Right hindlimb (tissue), 1 donor: ENCODE data around the gene USP49.
"Not testable (repeated sequence)": the region's sequence is repeated elsewhere in the genome, so short reads cannot be mapped to it uniquely, and the experiment has no call there.

ENCODE experiments used
- DNase-seq: peaks from one replicate; pipeline ENCODE4 v3.0.0-alpha.2; 2018

The USP49 gene

GRCh38 chr6:41778895-41779294 is 116.3 kb downstream of the USP49 start:
- no peak for DNase-seq

GRCh38 chr6:41777551-41778285 is 117.5 kb downstream of the USP49 start:
- no peak for DNase-seq

- DNase-seq, result no peak
Observed at GRCh38 chr6:41775293-41775882, 119.8 kb downstream of the USP49 start.

DNA sequence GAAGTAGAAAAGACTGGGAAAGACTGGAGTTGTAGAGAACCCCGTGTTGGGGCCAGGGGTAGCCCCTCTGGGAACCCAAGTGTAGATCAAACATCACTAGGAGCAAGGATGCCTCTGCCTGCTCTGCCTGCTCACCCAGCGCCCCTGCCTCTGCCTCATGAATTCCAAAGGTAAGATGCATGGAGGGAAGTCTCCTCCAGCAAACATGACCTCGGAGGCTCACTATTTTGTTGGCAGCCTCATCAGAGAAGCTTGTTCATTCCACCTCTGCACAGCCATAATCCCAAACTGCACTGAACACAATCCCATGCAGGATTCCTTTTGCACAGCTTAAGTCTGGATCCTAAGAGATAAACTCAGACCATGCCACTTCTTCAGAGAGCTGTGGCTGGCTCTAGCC is 120.3 kb downstream of the USP49 start:
- no peak for DNase-seq

DNA sequence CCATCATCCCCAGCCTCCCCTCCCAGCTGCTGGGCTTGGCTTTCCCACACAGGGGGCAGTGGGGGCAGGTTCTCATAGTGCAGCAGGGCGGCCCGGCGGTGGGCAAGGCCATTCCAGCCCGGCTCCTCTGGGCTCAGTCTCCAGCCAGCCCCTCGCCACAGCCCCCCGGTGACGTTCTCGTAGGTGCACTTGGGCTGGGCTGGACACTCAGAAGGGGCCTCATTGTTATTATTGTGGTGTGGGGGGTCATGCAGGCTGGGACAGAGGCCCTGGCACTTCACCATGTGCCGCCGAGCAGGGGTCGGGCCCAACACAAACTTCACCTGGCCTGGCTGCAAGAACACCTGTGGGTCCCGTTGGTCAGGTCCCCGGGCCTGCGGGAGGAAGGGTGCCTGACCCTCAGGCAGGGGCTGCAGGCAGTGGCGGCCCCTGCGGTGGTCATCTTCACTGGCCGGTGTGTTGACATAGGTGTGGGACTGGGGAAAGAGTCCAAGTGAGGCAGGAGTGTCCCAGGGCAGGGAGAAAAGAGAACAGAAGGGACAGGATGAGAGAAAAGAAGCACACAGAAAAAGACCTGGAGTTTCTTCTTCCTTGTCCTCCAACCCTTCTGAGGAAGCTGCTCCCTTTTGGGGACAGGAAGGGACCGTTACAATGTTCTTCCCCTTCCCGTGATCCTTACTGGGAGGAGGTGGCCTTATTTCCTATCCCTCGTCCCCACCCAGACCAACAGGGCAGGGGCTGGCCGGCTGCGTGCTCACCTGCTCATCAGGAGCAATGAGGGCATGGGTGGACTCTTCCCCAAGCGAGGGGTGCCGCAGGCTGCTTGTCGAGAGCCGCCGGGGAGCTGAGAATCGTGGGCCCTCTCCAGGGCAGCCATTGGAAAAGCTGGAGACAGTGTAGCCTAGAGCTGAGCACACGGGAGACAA is 123.9 kb downstream of the USP49 start:
- DNase-seq, result no peak

GRCh38 chr6:41770381-41771057 is 124.7 kb downstream of the USP49 start:
- DNase-seq, result no peak

- DNase-seq, result no peak
Observed at GRCh38 chr6:41769376-41769775, 125.8 kb downstream of the USP49 start.

DNA sequence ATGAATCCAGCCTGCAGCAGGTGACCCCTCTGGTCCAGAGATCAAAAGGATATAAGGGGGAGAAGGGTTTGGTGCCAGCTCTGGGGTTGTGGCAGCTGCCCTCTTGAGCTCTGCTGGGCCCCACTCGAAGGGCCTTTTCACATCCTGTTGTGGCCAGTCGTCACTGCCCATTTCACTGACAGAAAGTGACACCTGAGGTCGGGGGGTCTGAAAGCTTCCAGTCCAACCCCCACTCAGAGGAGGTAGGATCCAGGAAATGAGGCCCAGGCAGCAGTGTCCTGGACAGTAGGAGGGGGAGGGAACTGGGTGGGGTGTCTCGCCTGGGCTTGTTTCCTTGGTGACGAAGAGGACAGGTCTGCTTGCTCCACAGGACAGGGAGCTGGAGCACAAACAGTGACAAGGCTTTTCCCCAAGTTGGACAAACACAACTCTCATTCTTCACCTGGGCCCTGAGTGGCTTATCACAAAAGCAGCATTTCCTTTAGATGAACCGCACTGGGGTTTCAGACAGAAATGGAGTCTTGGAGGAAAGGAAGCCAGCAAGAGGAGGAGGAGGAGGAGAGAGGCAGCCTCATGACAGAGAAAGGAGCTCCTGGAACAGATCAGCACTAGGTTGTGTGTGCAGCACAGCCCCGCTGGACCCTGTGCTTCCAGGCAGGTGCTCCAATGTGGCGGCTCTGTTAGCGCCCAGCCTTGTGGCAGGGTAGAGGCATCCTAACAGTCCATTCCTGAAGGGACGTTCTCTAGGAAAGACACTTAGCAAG is 126.4 kb downstream of the USP49 start:
- no peak for DNase-seq

DNA sequence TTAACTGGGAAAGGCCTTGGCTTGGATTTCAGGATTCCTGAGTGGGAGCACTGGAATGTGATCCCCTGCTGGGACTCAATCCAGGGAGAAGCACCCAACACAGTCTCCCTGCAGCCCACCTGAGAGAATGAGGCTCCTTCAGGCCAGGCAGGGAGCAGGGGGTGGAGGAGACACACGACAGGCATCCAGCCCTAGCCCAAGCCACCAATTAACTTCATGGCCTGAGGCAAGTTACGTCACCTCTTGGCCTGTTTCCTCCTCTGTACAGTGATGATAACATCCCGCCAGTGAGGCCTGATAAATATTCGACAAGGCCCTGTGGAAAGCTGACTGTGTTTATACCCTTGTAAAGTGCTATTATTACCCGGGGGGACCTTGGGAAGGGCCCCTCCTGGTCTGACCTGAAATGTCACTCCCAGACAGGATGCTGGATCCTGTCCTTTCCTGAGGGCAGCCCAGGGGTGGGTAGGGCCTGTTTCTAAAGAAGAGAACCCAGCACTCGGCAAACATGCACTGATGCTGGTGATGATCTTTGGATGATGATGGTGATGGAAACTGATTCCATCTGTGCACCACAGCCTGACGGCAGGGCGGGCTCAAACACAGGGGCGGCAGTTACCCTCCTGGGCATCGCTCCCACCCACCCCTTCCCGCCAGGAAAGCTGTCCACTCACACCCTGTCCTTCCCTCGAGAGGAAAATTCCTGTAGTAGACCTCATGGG is 127.9 kb downstream of the USP49 start:
- no peak for DNase-seq

- not testable (repeated sequence) for DNase-seq
Observed at GRCh38 chr6:41766043-41766664, 129.0 kb downstream of the USP49 start.

GRCh38 chr6:41763470-41763869 is 131.7 kb downstream of the USP49 start:
- DNase-seq, result no peak

GRCh38 chr6:41759905-41760579 is 135.1 kb downstream of the USP49 start:
- DNase-seq, result no peak

- DNase-seq, result no peak
Observed at GRCh38 chr6:41759106-41759904, 135.9 kb downstream of the USP49 start.

- no peak for DNase-seq
Observed at GRCh38 chr6:41758641-41759035, 136.5 kb downstream of the USP49 start.

- DNase-seq, result no peak
Observed at GRCh38 chr6:41757931-41758640, 137.1 kb downstream of the USP49 start.

DNA sequence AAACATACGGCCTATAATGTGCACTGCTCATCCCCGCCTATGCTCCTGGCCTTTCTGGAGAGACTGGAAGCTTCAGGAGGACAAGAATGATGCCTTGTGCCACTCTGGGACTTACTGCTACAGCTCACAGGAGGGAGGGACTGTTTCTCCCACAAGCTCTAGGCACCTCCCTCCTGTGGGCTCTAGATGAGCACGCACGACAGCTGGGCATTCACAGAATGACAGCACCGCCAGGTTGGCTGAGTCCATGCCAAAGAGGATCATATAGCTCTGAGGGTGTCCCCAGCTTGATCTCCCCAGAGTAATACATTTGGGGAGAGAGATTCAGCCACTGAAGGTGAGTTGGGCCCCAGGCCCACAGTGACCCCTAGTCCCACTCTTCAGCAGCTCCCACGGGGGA is 137.9 kb downstream of the USP49 start:
- DNase-seq, result no peak

DNA sequence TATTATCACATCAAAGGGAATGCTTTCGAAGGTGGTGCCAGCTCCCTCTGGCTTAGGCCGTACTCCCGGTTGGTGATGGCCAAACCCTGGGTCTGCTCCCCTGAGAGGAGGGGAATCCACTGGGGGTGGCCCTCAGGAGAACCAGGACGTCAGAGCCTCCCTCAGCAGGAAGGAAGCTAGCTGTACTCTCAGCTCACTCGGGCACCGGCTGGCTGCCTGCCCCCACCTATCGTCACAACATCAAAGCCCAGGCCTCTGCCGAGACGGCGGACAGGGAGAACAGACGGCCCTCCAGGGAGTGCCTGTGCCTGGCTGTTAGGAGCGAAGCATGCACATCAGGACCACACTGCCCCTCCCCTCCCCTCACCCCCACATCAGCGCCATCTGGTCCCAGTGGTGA is 138.8 kb downstream of the USP49 start:
- no peak for DNase-seq

- no peak for DNase-seq
Observed at GRCh38 chr6:41755895-41756294, 139.3 kb downstream of the USP49 start.

DNA sequence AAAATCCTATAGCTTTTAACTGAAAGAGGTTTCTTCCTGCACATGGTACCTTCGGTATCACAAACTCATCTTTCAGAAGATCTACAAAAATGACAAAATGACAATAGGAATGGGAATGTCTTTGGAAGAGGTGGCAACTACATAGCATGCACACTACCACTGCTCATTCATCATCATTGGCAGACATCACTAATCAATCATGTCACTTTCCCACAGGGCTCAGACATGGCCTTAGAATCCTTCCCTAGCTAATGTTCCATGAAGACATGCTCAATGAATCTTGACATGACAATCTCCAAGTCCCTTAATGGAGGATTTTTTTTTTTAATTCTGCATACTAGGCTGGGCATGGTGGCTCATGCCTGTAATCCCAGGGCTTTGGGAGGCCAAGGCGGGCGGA is 144.8 kb downstream of the USP49 start:
- DNase-seq, result no peak
